Endometrial microvascular endothelial cells (primary cell): ENCODE measurements around the gene IRGQ. TPM values are rescaled to one million over a fixed set of nuclear protein-coding genes. Genes with fewer than 3 reads are reported as not detected.

ENCODE experiments used
- in situ Hi-C: cut with HindIII; loops from 2 replicates; pipeline ENCODE4 v1.10.0; 2017; ENCODE audit warnings: low sequenced_read_pairs, low pct_unique_long_range_greater_than_20kb; ENCODE audit errors: inconsistent ontology term
- total RNA-seq: library from RNA; depleted of rRNA; stranded (reverse); fragments of >200 nt; gene quantifications from one replicate; pipeline ENCODE4 v1.2.3, GENCODE V29; 2015; ENCODE audit errors: inconsistent ontology term

The IRGQ gene
- total RNA-seq, 1 donor from 2014 or later = 15.0 TPM

GRCh38 chr19:43581467-43581866 lies 14.5 kb downstream of the IRGQ start:
- in situ Hi-C loops = no loop called here

GRCh38 chr19:43578787-43579186 lies 17.1 kb downstream of the IRGQ start:
- in situ Hi-C loops = no loop called here

- in situ Hi-C loops = no loop called here
These were observed 19.7 kb downstream of the IRGQ start for GRCh38 chr19:43575955-43576878.

GRCh38 chr19:43575156-43575950 lies 20.6 kb downstream of the IRGQ start, which contains the start of the genes PINLYP and XRCC1:
Gene PINLYP (plus strand): TSS chr19:43575801. CDS start chr19:43577192, 1,391 bp downstream.
Gene XRCC1 (minus strand): TSS chr19:43575527. CDS start chr19:43575458, 69 bp downstream.
- in situ Hi-C loops = no loop called here

- in situ Hi-C loops = no loop called here
These were observed 21.3 kb downstream of the IRGQ start for GRCh38 chr19:43574424-43575155.

GRCh38 chr19:43572171-43572588 lies 23.8 kb downstream of the IRGQ start:
- in situ Hi-C loops = no loop called here

- in situ Hi-C loops = no loop called here
These were observed 25.7 kb downstream of the IRGQ start for GRCh38 chr19:43570174-43570791.

- in situ Hi-C loops = no loop called here
These were observed 26.3 kb downstream of the IRGQ start for GRCh38 chr19:43569657-43570056.

GRCh38 chr19:43564800-43565199 lies 31.1 kb downstream of the IRGQ start:
- in situ Hi-C loops = no loop called here

- in situ Hi-C loops = no loop called here
These were observed 32.0 kb downstream of the IRGQ start for GRCh38 chr19:43563816-43564457.

GRCh38 chr19:43562698-43563241 lies 33.2 kb downstream of the IRGQ start:
- in situ Hi-C loops = no loop called here

GRCh38 chr19:43562226-43562697 lies 33.7 kb downstream of the IRGQ start:
- in situ Hi-C loops = no loop called here

GRCh38 chr19:43561139-43561970 lies 34.6 kb downstream of the IRGQ start:
- in situ Hi-C loops = no loop called here

- in situ Hi-C loops = no loop called here
These were observed 35.2 kb downstream of the IRGQ start for GRCh38 chr19:43560687-43561086.

GRCh38 chr19:43555185-43555770 lies 40.7 kb downstream of the IRGQ start:
- in situ Hi-C loops = no loop called here

- in situ Hi-C loops = no loop called here
These were observed 41.5 kb downstream of the IRGQ start for GRCh38 chr19:43554317-43554895.
